Liver (tissue), 3 donors: ENCODE results near the gene OPN1MW3.
"Not testable (repeated sequence)": the region's sequence is repeated elsewhere in the genome, so short reads cannot be mapped to it uniquely, and the experiment has no call there.

Experiments
- EGR1 ChIP-seq, 2 donors: IDR thresholded peaks; 2 replicates each; pipeline ENCODE4 v1.6.1; 2016 to 2018; ENCODE audit warnings: antibody characterized with exemption in 2 of 2, low read depth in 2 of 2
- FOXA1 ChIP-seq: IDR thresholded peaks from 2 replicates; pipeline ENCODE4 v1.6.1; 2016; ENCODE audit warnings: antibody characterized with exemption
- GABPA ChIP-seq, 2 donors: IDR thresholded peaks in 1 of 2; conservative IDR thresholded peaks in 1 of 2; 2 replicates each; pipeline ENCODE4 v1.6.1; 2016; ENCODE audit warnings: antibody characterized with exemption in 2 of 2, mild to moderate bottlenecking in 1 of 2, moderate library complexity in 1 of 2
- HNF4A ChIP-seq, 2 donors: conservative IDR thresholded peaks; 2 replicates each; pipeline ENCODE4 v1.6.1; 2016; ENCODE audit warnings: antibody characterized with exemption in 2 of 2, mild to moderate bottlenecking in 2 of 2
- JUND ChIP-seq, 2 donors: IDR thresholded peaks; 2 replicates each; pipeline ENCODE4 v1.6.1; 2016; ENCODE audit warnings: antibody characterized with exemption in 2 of 2
- RAD21 ChIP-seq, 2 donors: IDR thresholded peaks; 2 replicates each; pipeline ENCODE4 v1.6.1; 2016; ENCODE audit warnings: antibody characterized with exemption in 2 of 2, mild to moderate bottlenecking in 2 of 2
- YY1 ChIP-seq: IDR thresholded peaks from 2 replicates; pipeline ENCODE4 v1.6.1; 2016; ENCODE audit warnings: antibody characterized with exemption, mild to moderate bottlenecking
- TF ChIP-seq, protein P1 (sequence below): fragments of 150-350 bp; IDR thresholded peaks from 2 replicates; pipeline ENCODE4 v1.5.1; 2017; ENCODE audit warnings: improper control_type of control experiment, low read depth, low read length; ENCODE audit not compliant: missing input control
- TF ChIP-seq, protein P2 (sequence below): IDR thresholded peaks from 2 replicates; pipeline ENCODE4 v1.6.1; 2016; ENCODE audit warnings: antibody characterized with exemption, mild to moderate bottlenecking
- donor health status: healthy.
- donor health status: healthy.

DNA sequence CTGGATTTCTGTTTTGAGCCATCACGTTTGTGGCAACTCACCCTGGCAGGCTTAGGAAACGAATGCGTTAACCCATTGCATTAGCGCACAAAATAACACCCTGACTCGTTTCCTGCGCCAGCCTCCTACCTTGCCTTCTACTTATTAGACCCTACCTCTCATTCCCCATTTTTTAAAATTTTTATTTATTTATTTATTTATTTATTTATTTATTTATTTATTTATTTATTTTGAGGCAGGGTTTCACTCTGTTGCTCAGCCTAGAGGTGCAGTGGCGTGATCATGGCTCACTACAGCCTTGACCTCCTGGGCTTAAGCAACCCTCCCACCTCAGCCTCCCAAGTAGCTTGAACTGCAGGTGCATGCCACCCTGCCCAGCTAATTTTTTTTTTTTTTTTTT lies 45.6 kb downstream of the OPN1MW3 start:
- TF ChIP-seq EGR1 (IDR thresholded peaks at IDR 0.05; ENCODE audit: low read depth in 2 of 2); JUND (IDR thresholded peaks at IDR 0.05); GABPA (IDR thresholded peaks at IDR 0.05 in 1 of 2, conservative IDR thresholded peaks at IDR 0.05 in 1 of 2); HNF4A (conservative IDR thresholded peaks at IDR 0.05); YY1; RAD21 (IDR thresholded peaks at IDR 0.05); FOXA1: not testable (repeated sequence)
- TF ChIP-seq, protein P1, sequence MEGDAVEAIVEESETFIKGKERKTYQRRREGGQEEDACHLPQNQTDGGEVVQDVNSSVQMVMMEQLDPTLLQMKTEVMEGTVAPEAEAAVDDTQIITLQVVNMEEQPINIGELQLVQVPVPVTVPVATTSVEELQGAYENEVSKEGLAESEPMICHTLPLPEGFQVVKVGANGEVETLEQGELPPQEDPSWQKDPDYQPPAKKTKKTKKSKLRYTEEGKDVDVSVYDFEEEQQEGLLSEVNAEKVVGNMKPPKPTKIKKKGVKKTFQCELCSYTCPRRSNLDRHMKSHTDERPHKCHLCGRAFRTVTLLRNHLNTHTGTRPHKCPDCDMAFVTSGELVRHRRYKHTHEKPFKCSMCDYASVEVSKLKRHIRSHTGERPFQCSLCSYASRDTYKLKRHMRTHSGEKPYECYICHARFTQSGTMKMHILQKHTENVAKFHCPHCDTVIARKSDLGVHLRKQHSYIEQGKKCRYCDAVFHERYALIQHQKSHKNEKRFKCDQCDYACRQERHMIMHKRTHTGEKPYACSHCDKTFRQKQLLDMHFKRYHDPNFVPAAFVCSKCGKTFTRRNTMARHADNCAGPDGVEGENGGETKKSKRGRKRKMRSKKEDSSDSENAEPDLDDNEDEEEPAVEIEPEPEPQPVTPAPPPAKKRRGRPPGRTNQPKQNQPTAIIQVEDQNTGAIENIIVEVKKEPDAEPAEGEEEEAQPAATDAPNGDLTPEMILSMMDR, result not testable (repeated sequence)
- TF ChIP-seq, protein P2, sequence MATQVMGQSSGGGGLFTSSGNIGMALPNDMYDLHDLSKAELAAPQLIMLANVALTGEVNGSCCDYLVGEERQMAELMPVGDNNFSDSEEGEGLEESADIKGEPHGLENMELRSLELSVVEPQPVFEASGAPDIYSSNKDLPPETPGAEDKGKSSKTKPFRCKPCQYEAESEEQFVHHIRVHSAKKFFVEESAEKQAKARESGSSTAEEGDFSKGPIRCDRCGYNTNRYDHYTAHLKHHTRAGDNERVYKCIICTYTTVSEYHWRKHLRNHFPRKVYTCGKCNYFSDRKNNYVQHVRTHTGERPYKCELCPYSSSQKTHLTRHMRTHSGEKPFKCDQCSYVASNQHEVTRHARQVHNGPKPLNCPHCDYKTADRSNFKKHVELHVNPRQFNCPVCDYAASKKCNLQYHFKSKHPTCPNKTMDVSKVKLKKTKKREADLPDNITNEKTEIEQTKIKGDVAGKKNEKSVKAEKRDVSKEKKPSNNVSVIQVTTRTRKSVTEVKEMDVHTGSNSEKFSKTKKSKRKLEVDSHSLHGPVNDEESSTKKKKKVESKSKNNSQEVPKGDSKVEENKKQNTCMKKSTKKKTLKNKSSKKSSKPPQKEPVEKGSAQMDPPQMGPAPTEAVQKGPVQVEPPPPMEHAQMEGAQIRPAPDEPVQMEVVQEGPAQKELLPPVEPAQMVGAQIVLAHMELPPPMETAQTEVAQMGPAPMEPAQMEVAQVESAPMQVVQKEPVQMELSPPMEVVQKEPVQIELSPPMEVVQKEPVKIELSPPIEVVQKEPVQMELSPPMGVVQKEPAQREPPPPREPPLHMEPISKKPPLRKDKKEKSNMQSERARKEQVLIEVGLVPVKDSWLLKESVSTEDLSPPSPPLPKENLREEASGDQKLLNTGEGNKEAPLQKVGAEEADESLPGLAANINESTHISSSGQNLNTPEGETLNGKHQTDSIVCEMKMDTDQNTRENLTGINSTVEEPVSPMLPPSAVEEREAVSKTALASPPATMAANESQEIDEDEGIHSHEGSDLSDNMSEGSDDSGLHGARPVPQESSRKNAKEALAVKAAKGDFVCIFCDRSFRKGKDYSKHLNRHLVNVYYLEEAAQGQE, result not testable (repeated sequence)
